Effector memory CD4-positive, alpha-beta T cell (primary cell): ENCODE data around the gene MUSTN1.

Experiments used
- DNase-seq, 3 donors: peaks; one replicate each; pipeline ENCODE4 v3.0.0-alpha.2; 2020
- H3K27ac ChIP-seq: 2 replicates; pipeline ENCODE4 v1.7.0; 2013; ENCODE audit warnings: mild to moderate bottlenecking, low read length, moderate library complexity; ENCODE audit not compliant: insufficient read depth, poor library complexity, severe bottlenecking
- H3K27me3 ChIP-seq: replicated peaks from 2 replicates; pipeline ENCODE4 v1.7.0; 2013; ENCODE audit warnings: mild to moderate bottlenecking, low read length; ENCODE audit not compliant: insufficient read depth, control insufficient read depth, poor library complexity, severe bottlenecking
- H3K36me3 ChIP-seq: 2 replicates; pipeline ENCODE4 v1.7.0; 2013; ENCODE audit warnings: mild to moderate bottlenecking, low read length, moderate library complexity; ENCODE audit not compliant: control insufficient read depth, insufficient read depth
- H3K4me1 ChIP-seq: 2 replicates; pipeline ENCODE4 v1.7.0; 2013; ENCODE audit warnings: low read length, mild to moderate bottlenecking; ENCODE audit not compliant: control insufficient read depth, insufficient read depth, poor library complexity, severe bottlenecking
- H3K4me3 ChIP-seq: 2 replicates; pipeline ENCODE4 v1.7.0; 2013; ENCODE audit warnings: low read length, low read depth, mild to moderate bottlenecking; ENCODE audit not compliant: insufficient read depth, poor library complexity, severe bottlenecking
- H3K9me3 ChIP-seq: 2 replicates; pipeline ENCODE4 v1.7.0; 2013; ENCODE audit warnings: mild to moderate bottlenecking, low read length, moderate library complexity; ENCODE audit not compliant: control insufficient read depth

MUSTN1 gene

DNA sequence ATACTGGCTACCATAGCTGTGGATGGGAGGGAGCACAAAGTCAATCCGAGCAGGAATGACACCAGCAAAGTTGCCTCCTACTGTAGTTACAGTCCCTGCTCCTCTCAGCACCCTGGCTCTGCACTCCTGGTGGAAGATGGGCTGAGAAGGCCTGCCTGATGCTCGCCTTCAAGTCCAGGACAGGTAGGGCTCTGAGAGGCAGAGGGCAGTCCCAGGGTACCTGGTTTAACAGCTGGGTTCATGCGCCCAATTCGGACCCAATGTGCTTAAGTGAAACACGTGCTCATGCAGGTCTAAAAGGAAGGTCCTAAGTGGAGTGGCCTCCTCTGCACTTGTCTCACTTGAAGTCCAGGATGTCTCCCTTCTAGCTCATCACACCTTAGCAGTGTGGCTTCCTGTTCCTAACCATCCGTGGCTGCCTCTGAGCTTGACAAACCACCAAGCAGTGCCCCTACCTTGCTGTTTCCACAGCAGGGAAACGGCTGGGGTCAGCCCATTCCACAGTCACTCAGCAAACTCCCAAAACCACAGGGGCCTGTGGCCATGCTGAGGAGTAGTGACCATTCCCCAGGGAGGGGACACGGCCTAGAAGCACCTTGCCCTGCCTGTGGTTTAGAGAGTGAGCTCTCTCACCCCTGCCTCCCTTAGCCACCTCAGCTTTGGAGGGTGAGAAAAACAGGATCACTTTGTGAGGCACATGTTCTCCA lies 3.9 kb upstream of the MUSTN1 start:
- H3K36me3 ChIP-seq = peaks cover 52% of the 10 kb centered on the region
- H3K4me1 ChIP-seq = peaks cover 4% of the 10 kb centered on the region
- no peak overlapping the region for H3K4me3 ChIP-seq
- DNase-seq = no peak
- no peaks in the 10 kb centered on the region for H3K9me3 ChIP-seq
- no peak overlapping the region for H3K27ac ChIP-seq
- H3K27me3 ChIP-seq = no peaks in the 10 kb centered on the region

DNA sequence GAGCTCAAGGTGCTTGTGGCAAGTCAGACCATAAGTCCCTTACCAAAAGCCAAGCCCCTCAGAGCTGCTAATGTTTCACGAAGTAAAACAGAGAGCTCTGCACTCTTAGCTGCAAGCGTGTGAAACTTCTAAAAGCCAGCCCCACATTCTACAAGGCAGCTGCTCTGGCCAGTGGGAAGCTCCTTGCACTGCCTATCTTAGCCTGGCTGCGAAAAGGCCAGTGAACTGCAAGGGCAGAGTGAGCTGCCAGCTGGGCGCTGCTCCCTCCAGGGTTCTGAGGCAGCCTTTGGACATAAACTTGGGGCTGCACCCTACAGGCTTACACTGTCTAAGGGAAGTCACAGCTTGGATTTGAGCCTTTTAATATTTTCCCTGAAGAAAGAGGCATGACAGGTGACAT lies 2.2 kb upstream of the MUSTN1 start:
- Histone ChIP-seq H3K36me3 (peaks cover 36% of the 10 kb centered on the region), H3K4me1 (peaks cover 4% of the 10 kb centered on the region)

DNA sequence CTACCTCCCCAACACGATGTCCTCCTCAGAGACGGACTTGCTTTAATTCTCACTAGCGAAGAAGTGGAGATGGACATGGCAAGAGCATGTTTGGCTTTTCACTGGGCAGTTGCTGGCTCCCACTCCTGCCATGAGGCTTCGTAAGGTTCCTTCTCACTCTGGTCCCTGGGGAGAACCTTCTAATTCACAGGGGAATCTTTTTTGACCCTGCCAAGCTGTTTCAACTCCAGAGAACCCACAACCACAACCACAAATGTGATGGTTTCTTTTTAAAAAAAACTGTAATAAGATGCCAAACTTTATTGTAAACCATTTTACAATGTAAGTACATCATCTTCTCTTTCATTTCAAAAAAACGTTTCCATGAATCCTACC lies 1.6 kb upstream of the MUSTN1 start:
- DNase-seq = no peak

More for the DNA sequence above, 2.2 kb upstream of the MUSTN1 start:
- DNase-seq = no peak
- no peak overlapping the region for H3K27ac ChIP-seq
- H3K27me3 ChIP-seq = no peaks in the 10 kb centered on the region
- no peak overlapping the region for H3K4me3 ChIP-seq
- no peaks in the 10 kb centered on the region for H3K9me3 ChIP-seq

DNA sequence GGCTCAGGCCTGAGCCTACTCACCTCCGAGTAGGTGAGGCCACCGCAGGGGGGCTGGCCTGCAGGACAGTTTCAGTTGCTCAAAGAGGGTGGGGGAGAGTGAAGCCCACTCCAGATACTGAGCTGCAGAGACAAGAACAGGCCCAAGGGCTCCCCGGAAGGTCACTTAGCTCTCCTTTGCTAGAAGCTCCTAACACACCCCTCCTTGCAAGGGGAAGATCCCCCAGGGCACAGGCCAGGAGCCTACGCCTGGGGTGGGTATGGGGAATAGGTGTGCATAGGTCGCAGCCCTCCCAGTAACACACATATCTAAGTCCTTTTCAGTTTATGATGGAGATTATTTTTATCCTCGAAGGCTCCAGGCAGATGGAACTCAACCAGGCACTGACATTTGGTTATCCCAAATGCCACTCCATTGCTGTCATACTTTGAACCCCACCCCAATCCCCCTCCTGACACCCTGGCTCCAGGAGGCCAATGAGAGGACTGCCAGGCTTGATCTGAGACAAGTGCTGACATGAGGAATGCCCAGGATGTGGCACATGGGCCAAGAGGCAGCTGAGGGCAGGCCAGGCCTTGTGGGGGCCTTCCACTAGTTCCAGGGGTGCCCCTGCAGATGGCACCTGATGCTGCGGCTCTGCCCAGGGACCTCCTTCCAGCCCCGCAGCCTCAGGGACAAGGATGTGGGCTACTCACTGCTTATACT lies 1.1 kb upstream of the MUSTN1 start:
- H3K27me3 ChIP-seq = no peaks in the 10 kb centered on the region
- H3K36me3 ChIP-seq = peaks cover 27% of the 10 kb centered on the region
- no peak for DNase-seq
- H3K27ac ChIP-seq = no peak overlapping the region
- H3K9me3 ChIP-seq = no peaks in the 10 kb centered on the region
- peaks cover 4% of the 10 kb centered on the region for H3K4me1 ChIP-seq
- no peak overlapping the region for H3K4me3 ChIP-seq

More for the DNA sequence above, 1.6 kb upstream of the MUSTN1 start:
- H3K27me3 ChIP-seq = no peaks in the 10 kb centered on the region
- H3K27ac ChIP-seq = no peak overlapping the region
- peaks cover 4% of the 10 kb centered on the region for H3K4me1 ChIP-seq
- no peak overlapping the region for H3K4me3 ChIP-seq
- H3K36me3 ChIP-seq = peaks cover 32% of the 10 kb centered on the region
- no peaks in the 10 kb centered on the region for H3K9me3 ChIP-seq

DNA sequence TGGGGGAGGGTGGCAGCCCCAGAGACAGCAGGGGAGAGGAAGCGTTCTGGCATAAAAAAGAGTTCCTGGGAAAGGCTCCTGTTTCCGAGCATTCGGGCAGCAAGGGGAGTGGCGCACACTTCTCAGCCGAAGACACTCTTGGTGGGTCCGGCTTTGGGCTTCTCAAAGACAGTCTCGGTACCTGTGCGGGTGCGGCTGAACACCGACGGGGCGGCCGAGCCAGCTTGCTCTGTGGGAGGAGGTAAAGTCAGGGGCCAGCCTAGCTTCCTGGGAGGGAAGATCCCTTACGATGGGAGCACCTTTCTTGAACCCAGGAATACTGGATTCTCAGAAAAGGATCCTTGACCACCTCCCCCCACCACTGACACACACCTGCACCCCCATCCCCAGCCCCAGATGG lies 1.6 kb downstream of the MUSTN1 start:
- Histone ChIP-seq H3K27ac (no peak overlapping the region), H3K27me3 (no peaks in the 10 kb centered on the region), H3K9me3 (no peaks in the 10 kb centered on the region), H3K4me3 (no peak overlapping the region), H3K36me3 (peaks cover 17% of the 10 kb centered on the region), H3K4me1 (no peaks in the 10 kb centered on the region)
- DNase-seq = no peak

- Histone ChIP-seq H3K9me3 (no peaks in the 10 kb centered on the region), H3K27ac (no peak overlapping the region), H3K4me1 (no peaks in the 10 kb centered on the region), H3K36me3 (peaks cover 14% of the 10 kb centered on the region), H3K4me3 (no peak overlapping the region), H3K27me3 (no peaks in the 10 kb centered on the region)
- no peak for DNase-seq
Measured at GRCh38 chr3:52831500-52832301, 3.1 kb downstream of the MUSTN1 start.

- no peak for DNase-seq
- Histone ChIP-seq H3K36me3 (peaks cover 7% of the 10 kb centered on the region), H3K4me1 (no peaks in the 10 kb centered on the region), H3K4me3 (no peak within 1 kb of the TSS), H3K27ac (no peak within 1 kb of the TSS), H3K27me3 (no peaks in the 10 kb centered on the region), H3K9me3 (no peaks in the 10 kb centered on the region)
Measured at GRCh38 chr3:52830535-52831258, 4.1 kb downstream of the MUSTN1 start, which contains the start of gene ITIH4. TSS of gene ITIH4 (minus strand) at chr3:52830672. CDS start at chr3:52830642, 30 bp downstream.

DNA sequence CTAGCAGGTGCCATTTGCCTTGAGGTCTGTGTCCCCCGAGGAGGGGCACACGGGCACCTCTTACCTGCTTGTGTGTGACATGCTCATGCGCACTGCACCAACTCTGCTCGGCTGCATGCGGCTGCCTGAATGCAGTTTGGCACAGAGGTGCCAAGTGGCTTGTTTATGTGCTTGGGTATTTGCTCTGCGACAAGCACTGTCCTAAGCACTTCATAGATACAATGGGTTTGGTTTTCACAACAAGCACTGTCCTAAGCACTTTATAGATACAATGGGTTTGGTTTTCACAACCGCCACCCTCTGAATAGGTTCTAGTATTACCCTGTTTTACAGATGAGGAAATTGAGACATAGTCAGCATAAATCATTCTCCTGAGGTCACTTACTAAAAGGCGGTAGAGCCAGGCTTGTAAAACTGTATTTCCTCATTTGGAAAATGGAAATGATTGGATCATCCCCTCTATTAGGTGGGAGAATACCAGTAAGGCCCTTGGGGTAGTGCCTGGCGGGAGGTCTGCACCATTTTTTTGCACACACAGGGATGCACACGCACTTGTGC lies 4.8 kb downstream of the MUSTN1 start:
- no peaks in the 10 kb centered on the region for H3K4me1 ChIP-seq
- H3K27me3 ChIP-seq = no peaks in the 10 kb centered on the region
- DNase-seq = no peak
- H3K4me3 ChIP-seq = no peak overlapping the region
- H3K27ac ChIP-seq = no peak overlapping the region
- no peaks in the 10 kb centered on the region for H3K9me3 ChIP-seq
- no peaks in the 10 kb centered on the region for H3K36me3 ChIP-seq

DNA sequence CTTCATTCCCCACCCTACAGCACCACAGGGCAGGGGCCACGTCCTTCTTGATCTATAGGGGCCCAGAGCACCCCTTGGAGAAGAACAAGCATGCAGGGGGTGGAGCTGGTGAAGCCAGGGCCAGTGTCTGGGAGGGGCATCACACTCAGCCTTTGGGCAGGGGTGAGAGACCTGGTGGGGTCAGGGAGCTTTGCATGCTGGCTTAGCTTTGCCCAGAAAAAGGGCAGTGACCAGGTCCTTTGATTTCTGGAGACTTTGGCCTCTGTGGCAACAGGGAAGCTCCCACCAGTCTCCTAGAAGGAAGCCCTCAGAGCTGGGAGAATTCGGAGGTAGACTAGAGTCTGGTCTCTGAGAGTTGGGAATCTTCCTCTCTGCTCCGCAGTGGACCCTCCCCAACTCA lies 5.3 kb downstream of the MUSTN1 start:
- Histone ChIP-seq H3K9me3 (no peaks in the 10 kb centered on the region), H3K27me3 (no peaks in the 10 kb centered on the region), H3K36me3 (no peaks in the 10 kb centered on the region), H3K4me3 (no peak overlapping the region), H3K4me1 (no peaks in the 10 kb centered on the region), H3K27ac (no peak overlapping the region)
- DNase-seq = no peak
